ENCODE measurements around the gene NXPH3.

The NXPH3 gene

DNA sequence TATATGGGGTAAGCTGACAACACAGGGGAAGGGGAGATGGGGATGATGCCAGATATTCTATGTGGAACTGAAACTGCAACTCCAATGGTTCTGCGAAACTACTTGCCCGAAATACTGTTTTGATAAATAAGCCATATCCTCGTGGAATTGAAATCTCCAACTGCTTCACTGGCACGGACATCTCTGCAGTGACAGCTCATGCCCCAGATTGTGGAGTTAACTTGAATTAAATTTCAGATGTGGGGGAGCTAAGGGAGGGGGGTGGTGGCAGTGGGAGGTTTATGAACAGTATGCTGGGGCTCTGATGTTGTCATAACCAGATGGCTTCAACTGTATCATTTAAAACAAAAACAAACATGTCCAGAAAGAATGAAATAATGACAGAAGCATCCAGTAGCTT is 21.8 kb downstream of the NXPH3 start:
- Histone ChIP-seq H3K36me3 (ENCODE audit: insufficient read depth, low read length) (peaks cover 56% of the 10 kb centered on the region), H3K4me1 (ENCODE audit: insufficient read depth, low read length) (no peaks in the 10 kb centered on the region)

DNA sequence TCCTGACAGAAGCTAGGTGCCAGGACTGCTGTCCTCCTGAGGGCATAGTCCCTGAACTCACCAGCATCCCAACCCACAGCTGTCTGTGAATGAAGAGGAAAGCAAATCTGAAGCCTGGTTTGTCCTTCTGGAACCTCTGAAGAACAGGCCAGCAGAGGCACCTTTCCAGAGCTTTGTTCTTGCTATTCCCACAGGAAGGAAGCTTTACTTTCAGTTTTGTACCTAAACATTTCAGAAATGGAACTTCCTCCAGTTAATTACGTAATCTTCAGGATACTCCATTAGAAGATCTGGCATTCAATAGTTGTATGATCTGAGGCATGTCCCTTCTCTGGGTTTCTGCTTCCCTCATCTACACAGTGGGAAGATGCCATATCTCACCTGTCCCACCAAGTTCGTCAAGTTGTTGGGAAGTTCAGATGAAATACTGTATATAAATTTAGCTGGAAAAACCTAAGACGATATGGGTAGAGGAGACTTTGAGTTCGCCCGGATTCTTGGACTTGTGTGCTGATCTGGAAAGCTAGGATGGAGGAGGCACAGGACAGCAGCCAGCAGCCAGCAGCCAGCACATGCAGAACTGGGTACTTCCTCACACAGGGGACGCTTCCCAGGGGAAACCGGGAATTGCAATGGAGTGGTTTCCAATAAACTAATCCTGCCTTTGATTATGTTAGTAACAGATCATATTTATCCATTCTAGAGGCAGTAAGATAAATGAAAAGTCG is 22.4 kb downstream of the NXPH3 start:
- Histone ChIP-seq H3K36me3 (ENCODE audit: insufficient read depth, low read length) (peaks cover 57% of the 10 kb centered on the region), H3K9me3 (ENCODE audit: low read length) (no peaks in the 10 kb centered on the region), H3K4me1 (ENCODE audit: insufficient read depth, low read length) (no peaks in the 10 kb centered on the region), H2AFZ (ENCODE audit: low read depth, low read length) (no peak overlapping the region), H3K27me3 (ENCODE audit: insufficient read depth, low read length) (no peaks in the 10 kb centered on the region), H3K4me3 (ENCODE audit: low read length) (no peak overlapping the region)

More for the DNA sequence above, 21.8 kb downstream of the NXPH3 start:
- Histone ChIP-seq H2AFZ (ENCODE audit: low read depth, low read length) (no peak overlapping the region), H3K9me3 (ENCODE audit: low read length) (no peaks in the 10 kb centered on the region), H3K4me3 (ENCODE audit: low read length) (no peak overlapping the region), H3K27me3 (ENCODE audit: insufficient read depth, low read length) (no peaks in the 10 kb centered on the region)

DNA sequence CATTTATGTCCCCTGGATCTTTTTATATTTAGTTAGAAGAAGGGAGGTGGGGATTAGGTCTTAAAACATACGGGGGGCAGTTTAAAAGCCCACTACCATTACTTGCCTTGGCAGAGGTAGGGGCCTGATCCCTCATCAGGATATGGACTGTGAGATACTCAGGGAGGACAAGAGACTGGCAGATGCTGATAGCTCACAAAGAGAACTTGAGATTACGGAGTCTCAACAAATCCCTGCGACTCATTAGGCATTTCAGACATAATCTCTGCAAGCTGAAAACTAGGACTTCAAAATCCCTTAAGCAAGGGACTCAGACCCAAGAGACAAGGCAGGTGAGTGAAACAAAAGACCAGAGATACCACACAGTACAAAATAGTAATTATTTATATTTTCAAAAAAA is 23.2 kb downstream of the NXPH3 start:
- H3K4me3 ChIP-seq (ENCODE audit: low read length), result no peak overlapping the region
- H3K36me3 ChIP-seq (ENCODE audit: insufficient read depth, low read length), result peaks cover 64% of the 10 kb centered on the region
- H3K9me3 ChIP-seq (ENCODE audit: low read length), result no peaks in the 10 kb centered on the region
- H3K27me3 ChIP-seq (ENCODE audit: insufficient read depth, low read length), result no peaks in the 10 kb centered on the region
- peaks cover 2% of the 10 kb centered on the region for H3K4me1 ChIP-seq (ENCODE audit: insufficient read depth, low read length)
- H2AFZ ChIP-seq (ENCODE audit: low read depth, low read length), result no peak overlapping the region

DNA sequence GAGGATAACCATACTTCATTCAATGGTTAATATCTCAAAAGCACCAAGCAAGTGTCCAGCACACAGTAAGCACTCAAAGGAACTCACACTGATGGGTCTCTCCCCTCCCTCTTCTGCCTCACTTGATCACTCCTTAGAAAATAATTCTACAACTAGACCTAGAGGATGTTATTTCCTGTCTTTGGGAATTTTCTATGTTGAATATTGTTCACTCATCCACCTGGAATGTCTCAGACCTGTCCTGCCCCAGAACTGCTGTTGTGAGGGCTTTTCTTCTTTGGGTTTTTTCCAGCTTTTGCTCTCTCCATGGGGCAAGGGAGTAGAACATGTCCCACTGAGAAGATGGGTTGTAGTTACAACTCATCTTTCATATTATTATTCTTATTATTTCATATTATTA is 25.3 kb downstream of the NXPH3 start:
- H2AFZ ChIP-seq (ENCODE audit: low read depth, low read length), result no peak overlapping the region
- no peaks in the 10 kb centered on the region for H3K27me3 ChIP-seq (ENCODE audit: insufficient read depth, low read length)
- peaks cover 2% of the 10 kb centered on the region for H3K4me1 ChIP-seq (ENCODE audit: insufficient read depth, low read length)
- H3K9me3 ChIP-seq (ENCODE audit: low read length), result no peaks in the 10 kb centered on the region
- peaks cover 69% of the 10 kb centered on the region for H3K36me3 ChIP-seq (ENCODE audit: insufficient read depth, low read length)
- H3K4me3 ChIP-seq (ENCODE audit: low read length), result no peak overlapping the region

DNA sequence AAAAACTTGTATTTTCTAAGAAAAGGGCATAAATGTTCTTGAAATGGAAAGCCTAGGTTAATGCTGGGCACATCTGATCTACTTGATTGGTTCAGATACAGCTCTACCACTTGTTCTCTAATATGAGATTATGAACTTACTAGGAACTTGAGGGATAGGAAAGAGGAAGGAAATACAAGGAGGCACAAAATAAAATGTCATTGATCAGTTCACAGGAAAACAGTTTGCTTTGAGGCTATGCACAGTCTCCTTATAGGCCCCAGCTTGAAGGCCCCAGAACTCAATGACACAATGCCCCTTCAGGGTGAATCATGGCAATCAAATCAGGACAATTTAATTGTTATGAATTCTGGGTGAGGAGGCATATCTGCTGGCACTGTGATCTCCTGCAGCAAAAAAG is 27.1 kb downstream of the NXPH3 start:
- Histone ChIP-seq H3K27me3 (ENCODE audit: insufficient read depth, low read length) (no peaks in the 10 kb centered on the region), H3K36me3 (ENCODE audit: insufficient read depth, low read length) (peaks cover 70% of the 10 kb centered on the region), H3K9me3 (ENCODE audit: low read length) (no peaks in the 10 kb centered on the region), H3K4me1 (ENCODE audit: insufficient read depth, low read length) (peaks cover 2% of the 10 kb centered on the region), H2AFZ (ENCODE audit: low read depth, low read length) (no peak overlapping the region), H3K4me3 (ENCODE audit: low read length) (no peak overlapping the region)

DNA sequence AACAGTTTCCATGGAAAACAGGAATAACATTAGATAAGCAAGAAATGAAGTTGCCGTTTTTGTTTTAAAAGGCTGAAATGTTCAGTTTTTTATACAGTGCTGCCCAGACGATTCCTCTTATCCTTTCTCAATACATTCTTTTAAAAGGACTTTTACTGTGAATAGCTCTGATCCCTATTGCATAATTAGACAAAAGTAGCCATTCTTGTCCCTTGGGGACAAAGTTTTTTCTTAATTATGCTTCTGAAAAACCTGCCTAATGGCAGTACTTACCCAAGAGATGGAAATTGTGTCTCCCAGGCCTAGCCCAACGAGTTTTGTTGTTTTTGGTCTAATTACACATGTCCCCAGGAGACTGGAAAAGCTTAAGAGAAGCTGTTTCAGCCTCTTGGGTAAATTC is 27.6 kb downstream of the NXPH3 start:
- Histone ChIP-seq H3K4me3 (ENCODE audit: low read length) (no peak overlapping the region), H3K27me3 (ENCODE audit: insufficient read depth, low read length) (no peaks in the 10 kb centered on the region), H3K4me1 (ENCODE audit: insufficient read depth, low read length) (peaks cover 2% of the 10 kb centered on the region), H2AFZ (ENCODE audit: low read depth, low read length) (no peak overlapping the region), H3K36me3 (ENCODE audit: insufficient read depth, low read length) (peaks cover 69% of the 10 kb centered on the region), H3K9me3 (ENCODE audit: low read length) (no peaks in the 10 kb centered on the region)

DNA sequence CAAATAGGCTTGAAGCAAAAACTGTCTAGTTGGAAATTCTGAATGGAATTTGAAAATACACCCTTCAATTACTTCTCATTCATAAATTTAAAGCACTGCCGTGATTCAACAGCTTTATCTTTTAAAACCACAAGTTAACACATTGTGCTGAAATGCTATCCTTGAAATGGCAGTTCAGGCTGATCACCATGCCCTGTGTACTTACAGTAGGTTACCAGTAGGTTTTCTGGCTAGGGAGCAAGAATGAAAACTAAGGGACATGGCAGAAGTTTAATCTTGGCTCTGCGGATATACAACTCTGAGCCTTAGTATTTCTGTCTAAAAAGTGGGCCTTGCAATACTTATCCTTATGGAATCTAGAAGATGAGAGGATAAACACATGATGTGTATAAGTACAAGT is 28.0 kb downstream of the NXPH3 start:
- Histone ChIP-seq H3K36me3 (ENCODE audit: insufficient read depth, low read length) (peaks cover 69% of the 10 kb centered on the region), H3K27me3 (ENCODE audit: insufficient read depth, low read length) (no peaks in the 10 kb centered on the region), H2AFZ (ENCODE audit: low read depth, low read length) (no peak overlapping the region), H3K4me3 (ENCODE audit: low read length) (no peak overlapping the region), H3K9me3 (ENCODE audit: low read length) (no peaks in the 10 kb centered on the region), H3K4me1 (ENCODE audit: insufficient read depth, low read length) (peaks cover 2% of the 10 kb centered on the region)

DNA sequence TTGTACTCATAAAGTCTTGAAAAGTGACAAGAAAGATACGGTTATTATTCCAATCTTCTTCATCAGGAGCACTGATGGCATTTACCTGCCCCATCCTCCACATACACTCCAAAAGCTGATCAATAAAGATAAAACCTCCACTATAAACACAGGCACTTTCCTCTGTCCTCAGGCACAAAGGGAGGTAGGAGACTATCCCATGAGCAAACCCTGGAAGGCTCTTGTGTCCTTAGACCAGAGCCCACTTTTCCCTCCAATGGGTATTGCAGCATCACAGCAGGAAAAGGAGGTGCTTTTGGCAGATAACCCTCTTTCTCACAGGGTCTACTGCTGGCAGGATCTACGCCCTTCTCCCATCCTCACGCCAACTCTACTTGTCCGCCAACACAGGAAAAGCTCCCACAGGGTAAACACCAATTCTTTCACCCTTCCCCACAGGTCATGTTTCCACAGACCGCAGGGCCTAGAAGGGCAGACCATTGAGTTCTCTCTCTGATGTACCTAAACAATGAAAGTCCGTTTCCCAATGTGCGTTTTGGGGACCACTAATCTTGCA is 28.7 kb downstream of the NXPH3 start:
- Histone ChIP-seq H3K4me1 (ENCODE audit: insufficient read depth, low read length) (peaks cover 2% of the 10 kb centered on the region), H3K36me3 (ENCODE audit: insufficient read depth, low read length) (peaks cover 72% of the 10 kb centered on the region)

DNA sequence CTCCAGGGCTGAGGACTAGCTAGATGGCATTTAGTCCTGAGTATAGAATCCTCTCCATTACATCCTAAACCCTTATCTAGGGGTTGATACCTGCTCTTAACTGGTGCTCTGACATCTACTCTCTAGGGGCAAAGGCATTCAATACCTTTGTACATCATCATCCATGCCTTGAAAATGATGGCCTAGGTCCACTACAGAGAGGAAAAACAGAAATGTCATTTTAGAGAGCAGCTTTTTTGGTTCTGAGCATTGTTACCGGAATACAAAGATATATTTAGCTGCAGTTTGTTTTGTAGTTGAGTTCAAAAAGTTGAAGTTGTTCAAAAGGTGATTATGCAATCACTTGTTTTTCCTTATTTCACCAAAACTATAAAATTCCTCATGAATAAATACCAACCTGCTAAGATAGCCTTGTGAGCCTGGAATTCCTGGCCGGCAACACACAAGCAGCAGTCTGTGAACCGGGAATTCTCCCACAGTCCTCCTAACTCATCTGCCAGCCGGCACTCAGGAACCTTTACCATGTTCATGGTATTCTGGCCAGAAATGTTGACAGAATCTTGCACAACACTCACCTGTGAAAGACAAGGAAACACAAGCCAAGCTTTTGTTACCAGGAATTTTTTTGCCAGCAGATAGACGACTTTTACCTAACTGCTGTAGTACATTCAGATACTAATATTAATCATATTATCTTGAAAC is 35.4 kb downstream of the NXPH3 start:
- no peak overlapping the region for H3K4me3 ChIP-seq (ENCODE audit: low read length)
- no peaks in the 10 kb centered on the region for H3K9me3 ChIP-seq (ENCODE audit: low read length)
- H3K4me1 ChIP-seq (ENCODE audit: insufficient read depth, low read length), result no peaks in the 10 kb centered on the region
- peaks cover 62% of the 10 kb centered on the region for H3K36me3 ChIP-seq (ENCODE audit: insufficient read depth, low read length)
- no peak overlapping the region for H2AFZ ChIP-seq (ENCODE audit: low read depth, low read length)
- H3K27me3 ChIP-seq (ENCODE audit: insufficient read depth, low read length), result no peaks in the 10 kb centered on the region

More for the DNA sequence above, 28.7 kb downstream of the NXPH3 start:
- H2AFZ ChIP-seq (ENCODE audit: low read depth, low read length), result no peak overlapping the region
- H3K27me3 ChIP-seq (ENCODE audit: insufficient read depth, low read length), result no peaks in the 10 kb centered on the region
- H3K4me3 ChIP-seq (ENCODE audit: low read length), result no peak overlapping the region
- no peaks in the 10 kb centered on the region for H3K9me3 ChIP-seq (ENCODE audit: low read length)

DNA sequence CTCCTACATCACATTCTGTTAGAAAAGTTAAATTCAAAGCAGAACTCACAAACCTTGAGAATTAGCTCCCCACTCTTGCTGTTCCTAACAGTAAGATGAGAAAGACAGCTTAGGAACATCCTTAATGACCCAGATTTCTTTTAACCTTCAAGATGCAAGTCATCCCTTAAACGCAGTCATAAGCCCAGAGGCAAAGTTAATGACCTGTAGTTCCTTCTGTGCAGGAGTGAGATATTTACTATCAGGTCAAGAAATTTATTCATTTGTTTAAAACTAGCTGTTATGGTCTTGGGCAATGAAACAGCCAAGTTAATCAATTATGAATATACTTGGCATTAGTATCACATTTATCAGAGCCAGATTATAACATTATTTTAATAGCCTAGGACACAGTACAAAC is 37.1 kb downstream of the NXPH3 start:
- H3K36me3 ChIP-seq (ENCODE audit: insufficient read depth, low read length), result peaks cover 57% of the 10 kb centered on the region
- no peak overlapping the region for H3K4me3 ChIP-seq (ENCODE audit: low read length)
- no peaks in the 10 kb centered on the region for H3K9me3 ChIP-seq (ENCODE audit: low read length)
- no peaks in the 10 kb centered on the region for H3K27me3 ChIP-seq (ENCODE audit: insufficient read depth, low read length)
- no peaks in the 10 kb centered on the region for H3K4me1 ChIP-seq (ENCODE audit: insufficient read depth, low read length)
- no peak overlapping the region for H2AFZ ChIP-seq (ENCODE audit: low read depth, low read length)

DNA sequence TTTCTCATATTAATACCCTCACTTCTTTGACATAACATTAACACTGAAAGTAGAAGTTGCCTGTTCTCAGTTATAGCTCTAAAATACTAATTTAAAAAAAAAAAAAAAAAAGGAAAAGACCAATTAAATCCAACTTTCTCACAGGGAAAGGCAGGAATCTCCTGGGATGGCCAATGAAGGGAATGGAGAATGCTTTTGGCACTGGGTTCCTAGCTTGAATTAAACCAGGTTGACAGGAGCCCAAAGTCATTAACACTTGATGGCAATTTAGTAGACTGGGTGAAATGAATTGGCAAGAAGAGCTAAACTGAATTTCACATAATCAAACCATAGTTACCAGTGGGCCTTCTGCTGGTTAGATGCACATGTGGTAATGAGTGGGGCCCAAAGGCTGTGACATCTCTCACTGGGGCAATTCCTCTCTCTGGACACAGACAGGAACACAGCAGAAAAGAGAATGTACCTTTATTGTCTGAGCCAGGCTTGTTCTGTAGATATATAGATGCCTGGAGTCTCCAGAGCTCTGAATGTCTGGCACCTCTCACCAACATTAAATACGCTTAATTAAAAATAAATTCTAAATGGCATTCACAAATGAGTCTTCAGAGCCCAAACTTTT is 37.6 kb downstream of the NXPH3 start:
- H3K9me3 ChIP-seq (ENCODE audit: low read length), result no peaks in the 10 kb centered on the region
- H3K4me1 ChIP-seq (ENCODE audit: insufficient read depth, low read length), result no peaks in the 10 kb centered on the region
- H3K36me3 ChIP-seq (ENCODE audit: insufficient read depth, low read length), result peaks cover 57% of the 10 kb centered on the region
- H3K4me3 ChIP-seq (ENCODE audit: low read length), result no peak overlapping the region
- H3K27me3 ChIP-seq (ENCODE audit: insufficient read depth, low read length), result no peaks in the 10 kb centered on the region
- no peak overlapping the region for H2AFZ ChIP-seq (ENCODE audit: low read depth, low read length)

DNA sequence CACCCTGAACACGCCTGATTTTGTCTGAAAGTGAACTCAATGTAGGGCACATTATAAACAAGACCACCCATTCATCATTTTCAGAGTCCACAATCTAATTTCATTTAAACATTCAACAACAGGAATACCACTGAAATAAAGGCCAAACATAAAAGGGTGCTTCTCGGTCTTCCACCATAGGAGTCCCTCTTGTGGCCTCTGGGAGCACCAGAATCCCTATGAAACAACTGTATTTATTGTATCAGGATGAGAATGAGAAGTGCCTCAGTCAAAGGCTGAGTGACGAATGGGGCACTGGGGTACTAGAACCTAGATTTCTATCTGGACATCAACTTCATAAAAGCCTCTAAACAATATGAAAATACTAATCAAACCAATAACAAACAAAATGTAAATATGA is 40.4 kb downstream of the NXPH3 start:
- Histone ChIP-seq H3K9me3 (ENCODE audit: low read length) (no peaks in the 10 kb centered on the region), H2AFZ (ENCODE audit: low read depth, low read length) (no peak overlapping the region), H3K27me3 (ENCODE audit: insufficient read depth, low read length) (no peaks in the 10 kb centered on the region), H3K4me1 (ENCODE audit: insufficient read depth, low read length) (no peaks in the 10 kb centered on the region), H3K36me3 (ENCODE audit: insufficient read depth, low read length) (peaks cover 60% of the 10 kb centered on the region), H3K4me3 (ENCODE audit: low read length) (no peak overlapping the region)

DNA sequence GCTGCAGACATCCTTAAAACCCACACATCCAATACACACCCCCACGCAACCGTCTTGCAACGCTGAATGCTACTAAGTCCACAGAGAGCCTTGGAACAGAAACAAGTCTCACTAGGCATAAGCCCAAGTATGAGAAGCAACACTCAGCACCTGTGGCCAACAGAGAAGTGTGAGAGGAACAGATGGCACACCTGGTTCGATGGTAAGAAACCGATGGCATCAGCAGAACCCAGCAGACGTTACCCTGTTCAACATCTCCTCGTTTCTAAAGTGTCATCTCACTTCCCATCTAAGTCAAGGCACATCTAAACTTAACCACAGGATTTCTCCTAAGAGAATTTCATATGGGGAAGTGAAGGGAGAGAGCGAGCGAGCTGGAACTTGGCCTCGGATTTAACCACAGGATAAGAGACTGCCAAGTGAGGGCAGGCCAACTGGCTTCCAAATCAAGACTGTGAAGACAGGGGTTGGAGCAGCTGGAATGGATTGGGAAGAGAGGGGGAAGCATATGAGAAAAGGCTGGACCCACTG is 41.0 kb downstream of the NXPH3 start:
- no peak overlapping the region for H2AFZ ChIP-seq (ENCODE audit: low read depth, low read length)
- H3K4me3 ChIP-seq (ENCODE audit: low read length), result no peak overlapping the region
- H3K4me1 ChIP-seq (ENCODE audit: insufficient read depth, low read length), result no peaks in the 10 kb centered on the region
- H3K9me3 ChIP-seq (ENCODE audit: low read length), result no peaks in the 10 kb centered on the region
- H3K27me3 ChIP-seq (ENCODE audit: insufficient read depth, low read length), result no peaks in the 10 kb centered on the region
- H3K36me3 ChIP-seq (ENCODE audit: insufficient read depth, low read length), result peaks cover 62% of the 10 kb centered on the region

Measured in neuron (in vitro differentiated cells).